GM19397 (cell line): ENCODE measurements around the gene CSNK1D.

Source experiments
- ATAC-seq: cut with Tn5 transposase; IDR thresholded peaks from one replicate; pipeline ENCODE4 v1.9.1; 2021; ENCODE audit warnings: mild to moderate bottlenecking, moderate library complexity; ENCODE audit not compliant: unreplicated experiment

Gene CSNK1D

GRCh38 chr17:82241183-82241925, 32.1 kb downstream of the CSNK1D start:
- ATAC-seq: no peak

- no peak for ATAC-seq
Measured at GRCh38 chr17:82240506-82241182, 32.9 kb downstream of the CSNK1D start.

- ATAC-seq: no peak
Measured at GRCh38 chr17:82239926-82240505, 33.5 kb downstream of the CSNK1D start.

GRCh38 chr17:82239401-82239925, 34.0 kb downstream of the CSNK1D start:
- ATAC-seq: no peak

- no peak for ATAC-seq
Measured at GRCh38 chr17:82238472-82239201, 34.9 kb downstream of the CSNK1D start.

- ATAC-seq: no peak
Measured at GRCh38 chr17:82237746-82238471, 35.6 kb downstream of the CSNK1D start.

- ATAC-seq: no peak
Measured at GRCh38 chr17:82237083-82237745, 36.3 kb downstream of the CSNK1D start.

- no peak for ATAC-seq
Measured at GRCh38 chr17:82236142-82236971, 37.1 kb downstream of the CSNK1D start.

- no peak for ATAC-seq
Measured at GRCh38 chr17:82235775-82236141, 37.7 kb downstream of the CSNK1D start.

- no peak for ATAC-seq
Measured at GRCh38 chr17:82235056-82235774, 38.3 kb downstream of the CSNK1D start.

GRCh38 chr17:82234211-82235055, 39.1 kb downstream of the CSNK1D start:
- no peak for ATAC-seq

- ATAC-seq: no peak
Measured at GRCh38 chr17:82232876-82233785, 40.4 kb downstream of the CSNK1D start.

GRCh38 chr17:82232322-82232820, 41.1 kb downstream of the CSNK1D start:
- ATAC-seq: no peak

- ATAC-seq: no peak
Measured at GRCh38 chr17:82231562-82232321, 41.8 kb downstream of the CSNK1D start.

- no peak for ATAC-seq
Measured at GRCh38 chr17:82231312-82231561, 42.3 kb downstream of the CSNK1D start.
